H9 (cell line): Measurements from ENCODE around the gene PC. TPM values are rescaled to one million over a fixed set of nuclear protein-coding genes. Genes with fewer than 3 reads are reported as not detected.

ENCODE experiments used
- DNase-seq: peaks from one replicate; pipeline ENCODE4 v3.0.0-alpha.2; 2017
- H2AFZ ChIP-seq: one replicate; pipeline ENCODE4 v1.6.1; 2013; ENCODE audit warnings: mild to moderate bottlenecking, low read length, control low read depth, moderate library complexity
- H2AK5ac ChIP-seq: 2 replicates; pipeline ENCODE4 v1.6.1; 2013; ENCODE audit warnings: low read length, control low read depth, mixed read lengths; ENCODE audit not compliant: insufficient read length
- H2BK120ac ChIP-seq: one replicate; pipeline ENCODE4 v1.6.1; 2013; ENCODE audit warnings: low read depth, mild to moderate bottlenecking, low read length, control low read depth, inconsistent platforms; ENCODE audit not compliant: poor library complexity, severe bottlenecking
- H2BK12ac ChIP-seq: 2 replicates; pipeline ENCODE4 v1.6.1; 2013; ENCODE audit warnings: low read length, control low read depth, mixed read lengths, low read depth; ENCODE audit not compliant: insufficient read length
- H2BK15ac ChIP-seq: 2 replicates; pipeline ENCODE4 v1.6.1; 2013; ENCODE audit warnings: low read depth, low read length, control low read depth
- H2BK20ac ChIP-seq: one replicate; pipeline ENCODE4 v1.6.1; 2013; ENCODE audit warnings: low read depth, mild to moderate bottlenecking, low read length, control low read depth, inconsistent platforms; ENCODE audit not compliant: poor library complexity, severe bottlenecking
- H2BK5ac ChIP-seq: 2 replicates; pipeline ENCODE4 v1.6.1; 2013; ENCODE audit warnings: low read length, control low read depth, mixed read lengths; ENCODE audit not compliant: insufficient read length
- H3K14ac ChIP-seq: 2 replicates; pipeline ENCODE4 v1.6.1; 2013; ENCODE audit warnings: low read length, control low read depth; ENCODE audit not compliant: insufficient read depth
- H3K18ac ChIP-seq: 2 replicates; pipeline ENCODE4 v1.6.1; 2013; ENCODE audit warnings: low read depth, mild to moderate bottlenecking, mixed read lengths, low read length, control low read depth; ENCODE audit not compliant: insufficient read length
- H3K23ac ChIP-seq: 2 replicates; pipeline ENCODE4 v1.6.1; 2013; ENCODE audit warnings: low read length, control low read depth, mixed read lengths, low read depth; ENCODE audit not compliant: insufficient read length
- H3K23me2 ChIP-seq: 2 replicates; pipeline ENCODE4 v1.6.1; 2013; ENCODE audit warnings: low read depth, mild to moderate bottlenecking, mixed read lengths, low read length, control low read depth; ENCODE audit not compliant: insufficient read length, poor library complexity, severe bottlenecking
- H3K27ac ChIP-seq: 2 replicates; pipeline ENCODE4 v1.5.1; 2013; ENCODE audit warnings: low read length, control low read depth, mixed read lengths, low read depth; ENCODE audit not compliant: insufficient read length
- H3K27me3 ChIP-seq: 2 replicates; pipeline ENCODE4 v1.6.1; 2013; ENCODE audit warnings: low read length, control low read depth, inconsistent platforms; ENCODE audit not compliant: insufficient read depth
- H3K4ac ChIP-seq: 2 replicates; pipeline ENCODE4 v1.6.1; 2013; ENCODE audit warnings: low read depth, mild to moderate bottlenecking, control low read depth, inconsistent platforms, low read length, moderate library complexity
- H3K4me1 ChIP-seq: 2 replicates; pipeline ENCODE4 v1.6.1; 2013; ENCODE audit warnings: low read length, control low read depth, inconsistent platforms; ENCODE audit not compliant: insufficient read depth
- H3K4me2 ChIP-seq: 2 replicates; pipeline ENCODE4 v1.6.1; 2013; ENCODE audit warnings: low read length, control low read depth, mixed read lengths; ENCODE audit not compliant: insufficient read length, insufficient read depth
- H3K56ac ChIP-seq: 2 replicates; pipeline ENCODE4 v1.6.1; 2013; ENCODE audit warnings: low read depth, mild to moderate bottlenecking, mixed read lengths, low read length, control low read depth; ENCODE audit not compliant: insufficient read length
- H3K79me1 ChIP-seq: 2 replicates; pipeline ENCODE4 v1.6.1; 2013; ENCODE audit warnings: low read depth, mild to moderate bottlenecking, moderate library complexity, low read length, control low read depth, inconsistent platforms; ENCODE audit not compliant: insufficient read depth, poor library complexity, severe bottlenecking
- H3K79me2 ChIP-seq: 2 replicates; pipeline ENCODE4 v1.6.1; 2013; ENCODE audit warnings: low read length, control low read depth, inconsistent platforms; ENCODE audit not compliant: insufficient read depth
- H3K9ac ChIP-seq: 2 replicates; pipeline ENCODE4 v1.6.1; 2013; ENCODE audit warnings: low read length, control low read depth, mixed read lengths; ENCODE audit not compliant: insufficient read length; ENCODE audit errors: extremely low read depth
- H3K9me3 ChIP-seq: one replicate; pipeline ENCODE4 v1.6.1; 2013; ENCODE audit warnings: low read depth, low read length, inconsistent platforms; ENCODE audit not compliant: control insufficient read depth
- H3T11ph ChIP-seq: one replicate; pipeline ENCODE4 v1.6.1; 2013; ENCODE audit warnings: mild to moderate bottlenecking, low read length, control low read depth, inconsistent platforms
- H4K20me1 ChIP-seq: one replicate; pipeline ENCODE4 v1.6.1; 2013; ENCODE audit not compliant: control insufficient read depth, insufficient read length, insufficient read depth
- H4K5ac ChIP-seq: 2 replicates; pipeline ENCODE4 v1.6.1; 2013; ENCODE audit warnings: low read depth, mild to moderate bottlenecking, mixed read lengths, low read length, control low read depth; ENCODE audit not compliant: insufficient read length
- H4K8ac ChIP-seq: replicated peaks from 2 replicates; pipeline ENCODE4 v1.6.1; 2013; ENCODE audit warnings: low read length, control low read depth, mixed read lengths, low read depth; ENCODE audit not compliant: insufficient read length
- H4K91ac ChIP-seq: 2 replicates; pipeline ENCODE4 v1.6.1; 2013; ENCODE audit warnings: low read depth, mild to moderate bottlenecking, moderate library complexity, mixed read lengths, low read length, control low read depth; ENCODE audit not compliant: insufficient read length
- H3K27ac Mint-ChIP-seq, 3 experiments: 2 replicates in 2 of 3; 3 replicates in 1 of 3; pipeline ENCODE4 v1.8.0; 2020 to 2021; ENCODE audit warnings: mixed read lengths in 3 of 3, mild to moderate bottlenecking in 1 of 3, moderate library complexity in 1 of 3
- H3K27me3 Mint-ChIP-seq: 2 replicates; pipeline ENCODE4 v1.8.0; 2021; ENCODE audit warnings: low read depth, mild to moderate bottlenecking, moderate library complexity, mixed read lengths
- H3K36me3 Mint-ChIP-seq, 3 experiments: 2 replicates in 2 of 3; 3 replicates in 1 of 3; pipeline ENCODE4 v1.8.0; 2020 to 2021; ENCODE audit warnings: low read depth in 3 of 3, mixed read lengths in 3 of 3; ENCODE audit not compliant: insufficient read depth in 1 of 3
- H3K4me1 Mint-ChIP-seq, 2 experiments: 2 replicates each; pipeline ENCODE4 v1.8.0; 2020; ENCODE audit warnings: mixed read lengths in 2 of 2
- H3K4me3 Mint-ChIP-seq, 2 experiments: 2 replicates in 1 of 2; 3 replicates in 1 of 2; pipeline ENCODE4 v1.8.0; 2020 to 2021; ENCODE audit warnings: mild to moderate bottlenecking in 2 of 2, mixed read lengths in 2 of 2, moderate library complexity in 1 of 2
- H3K9me3 Mint-ChIP-seq, 2 experiments: 2 replicates in 1 of 2; 3 replicates in 1 of 2; pipeline ENCODE4 v1.8.0; 2020; ENCODE audit warnings: mild to moderate bottlenecking in 2 of 2, mixed read lengths in 2 of 2, moderate library complexity in 1 of 2
- CTCF ChIP-seq: fragments of 200-600 bp; sonication (generic); conservative IDR thresholded peaks from 3 replicates; pipeline ENCODE4 v1.8.0; 2021; ENCODE audit warnings: antibody characterized with exemption, mild to moderate bottlenecking
- WGBS: extraction: QIAGEN DNeasy Blood & Tissue Kit; methylation state at CpG from one replicate; pipeline ENCODE4 v1.1.7; 2013; ENCODE audit warnings: missing lambda C conversion rate, low lambda C conversion rate, mixed read lengths; ENCODE audit not compliant: insufficient read length; ENCODE audit errors: extremely low coverage; 5-methylcytosine and 5-hydroxymethylcytosine counted together
- total RNA-seq: library from RNA; stranded (reverse); gene quantifications from 2 replicates; pipeline ENCODE4 v1.2.1, GENCODE V29; 2021

PC gene
- total RNA-seq, 1 experiment from 2014 or later, result 32.6 TPM

- Histone ChIP-seq H3T11ph (no peak overlapping the region), H3K9ac (no peak overlapping the region), H4K20me1 (no peaks in the 10 kb centered on the region), H4K8ac (no peak overlapping the region), H4K91ac (no peak overlapping the region), H3K27me3 (no peaks in the 10 kb centered on the region), H3K23ac (no peak overlapping the region), H3K79me1 (no peaks in the 10 kb centered on the region), H3K14ac (no peak overlapping the region), H3K9me3 (no peaks in the 10 kb centered on the region), H4K5ac (no peak overlapping the region), H2BK120ac (no peak overlapping the region), H2AK5ac (no peak overlapping the region), H2BK12ac (no peak overlapping the region), H2AFZ (no peak overlapping the region), H3K27ac (no peak overlapping the region), H3K4me1 (peaks cover 8% of the 10 kb centered on the region; the same call in 1 of the 2 replicates), H3K4ac (no peak overlapping the region), H3K23me2 (no peaks in the 10 kb centered on the region), H3K56ac (no peak overlapping the region), H3K4me2 (no peak overlapping the region), H3K18ac (no peak overlapping the region), H2BK20ac (no peak overlapping the region), H2BK15ac (no peak overlapping the region), H2BK5ac (no peak overlapping the region), H3K79me2 (no peaks in the 10 kb centered on the region)
- Mint-ChIP-seq H3K36me3 (peaks cover 0 to 3% (median 0%) of the 10 kb centered on the region in 3 experiments; a peak in 1 of 7 replicates), H3K9me3 (no peaks in the 10 kb centered on the region), H3K4me1 (peaks cover 53 to 59% of the 10 kb centered on the region in 2 experiments), H3K4me3 (no peak overlapping the region), H3K27me3 (no peaks in the 10 kb centered on the region), H3K27ac (peak overlapping the region in 2 of 3 experiments; percentile 68 to 84; a peak in 2 of 7 replicates)
- no CpG with 5 or more reads among the region's 8 CpGs for WGBS
- no peak for DNase-seq
- no peak for TF ChIP-seq CTCF
Observed at GRCh38 chr11:66904981-66905521, 53.1 kb downstream of the PC start.
